Thyroid gland (tissue), 4 donors: Measurements from ENCODE around the gene LRIG1.

ENCODE experiments used
- POLR2A ChIP-seq, 2 donors: fragments of 450-650 bp; IDR thresholded peaks; one replicate each; pipeline ENCODE4 v1.6.1; 2017; ENCODE audit warnings: antibody characterized with exemption in 2 of 2, mild to moderate bottlenecking in 2 of 2, moderate library complexity in 1 of 2
- TF ChIP-seq, protein P1 (sequence below), 6 experiments: fragments of 200-600 bp in 3 of 6; fragments of 450-650 bp in 3 of 6; sonication (generic) in 3 of 6; IDR thresholded peaks; one replicate each; pipeline ENCODE4 v1.5.1; 2016 to 2019; ENCODE audit warnings: antibody characterized with exemption in 6 of 6, mild to moderate bottlenecking in 2 of 6, inconsistent platforms in 1 of 6, moderate library complexity in 1 of 6

- TF ChIP-seq, protein P1, sequence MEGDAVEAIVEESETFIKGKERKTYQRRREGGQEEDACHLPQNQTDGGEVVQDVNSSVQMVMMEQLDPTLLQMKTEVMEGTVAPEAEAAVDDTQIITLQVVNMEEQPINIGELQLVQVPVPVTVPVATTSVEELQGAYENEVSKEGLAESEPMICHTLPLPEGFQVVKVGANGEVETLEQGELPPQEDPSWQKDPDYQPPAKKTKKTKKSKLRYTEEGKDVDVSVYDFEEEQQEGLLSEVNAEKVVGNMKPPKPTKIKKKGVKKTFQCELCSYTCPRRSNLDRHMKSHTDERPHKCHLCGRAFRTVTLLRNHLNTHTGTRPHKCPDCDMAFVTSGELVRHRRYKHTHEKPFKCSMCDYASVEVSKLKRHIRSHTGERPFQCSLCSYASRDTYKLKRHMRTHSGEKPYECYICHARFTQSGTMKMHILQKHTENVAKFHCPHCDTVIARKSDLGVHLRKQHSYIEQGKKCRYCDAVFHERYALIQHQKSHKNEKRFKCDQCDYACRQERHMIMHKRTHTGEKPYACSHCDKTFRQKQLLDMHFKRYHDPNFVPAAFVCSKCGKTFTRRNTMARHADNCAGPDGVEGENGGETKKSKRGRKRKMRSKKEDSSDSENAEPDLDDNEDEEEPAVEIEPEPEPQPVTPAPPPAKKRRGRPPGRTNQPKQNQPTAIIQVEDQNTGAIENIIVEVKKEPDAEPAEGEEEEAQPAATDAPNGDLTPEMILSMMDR (IDR thresholded peaks at IDR 0.05), result no peak
- no peak for TF ChIP-seq POLR2A (IDR thresholded peaks at IDR 0.05)
These were observed 161.9 kb downstream of the LRIG1 start for GRCh38 chr3:66338927-66339326.
